SJSA1 (cell line): ENCODE data around the gene ULK1. TPM values are rescaled to one million over a fixed set of nuclear protein-coding genes. Genes with fewer than 3 reads are reported as not detected.
"Not testable (repeated sequence)": the region's sequence is repeated elsewhere in the genome, so short reads cannot be mapped to it uniquely, and the experiment has no call there.

Experiments used
- DNase-seq, 2 experiments: peaks; one replicate each; pipeline ENCODE4 v3.0.0-alpha.2; 2015 to 2020; ENCODE audit warnings: low spot score in 2 of 2, low read depth in 1 of 2
- H3K27ac ChIP-seq: fragments of 250-450 bp; sonication (Bioruptor Pico); 2 replicates; pipeline ENCODE4 v1.5.1; 2020; ENCODE audit warnings: mild to moderate bottlenecking, moderate library complexity
- H3K27me3 ChIP-seq: fragments of 250-450 bp; sonication (Bioruptor Pico); replicated peaks from 2 replicates; pipeline ENCODE4 v1.5.1; 2020; ENCODE audit warnings: mild to moderate bottlenecking, moderate library complexity
- H3K36me3 ChIP-seq: fragments of 250-450 bp; sonication (Bioruptor Pico); 2 replicates; pipeline ENCODE4 v1.5.1; 2020; ENCODE audit warnings: mild to moderate bottlenecking
- H3K4me1 ChIP-seq: fragments of 250-450 bp; sonication (Bioruptor Pico); replicated peaks from 2 replicates; pipeline ENCODE4 v1.6.1; 2021; ENCODE audit warnings: mild to moderate bottlenecking
- H3K4me3 ChIP-seq: fragments of 250-450 bp; sonication (Bioruptor Pico); 2 replicates; pipeline ENCODE4 v1.5.1; 2020; ENCODE audit warnings: mild to moderate bottlenecking
- H3K9me3 ChIP-seq: fragments of 250-450 bp; sonication (Bioruptor Pico); replicated peaks from 2 replicates; pipeline ENCODE4 v1.5.1; 2020; ENCODE audit warnings: mild to moderate bottlenecking
- total RNA-seq: library from RNA; depleted of rRNA; stranded (reverse); fragments of >200 nt; shearing (Covaris generic); gene quantifications from 2 replicates; pipeline ENCODE4 v1.2.3, GENCODE V29; 2014

The ULK1 gene
- total RNA-seq, 1 experiment from 2014 or later, result 2.9 TPM

DNA sequence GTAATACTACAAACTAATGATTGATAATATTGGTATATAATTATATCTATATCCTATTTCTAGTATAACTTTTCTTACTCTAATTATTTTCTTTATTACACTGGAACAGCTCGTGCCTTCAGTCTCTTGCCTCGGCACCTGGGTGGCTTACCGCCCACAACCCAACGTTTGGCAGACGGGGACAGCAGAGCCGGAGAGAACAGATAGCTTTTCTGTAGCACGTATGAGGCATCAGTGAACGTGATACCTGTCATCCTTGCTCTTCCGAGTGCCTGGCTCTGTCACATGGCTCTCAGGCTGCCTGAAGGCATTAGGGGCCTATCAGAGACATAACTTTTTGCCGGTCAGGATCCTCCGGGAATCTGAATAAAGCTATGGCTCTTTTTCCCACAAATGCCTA lies 40.1 kb downstream of the ULK1 start:
- Histone ChIP-seq H3K4me3 (no peak overlapping the region), H3K4me1 (peaks cover 7% of the 10 kb centered on the region), H3K9me3 (no peaks in the 10 kb centered on the region), H3K36me3 (peaks cover 81% of the 10 kb centered on the region), H3K27me3 (no peaks in the 10 kb centered on the region), H3K27ac (no peak overlapping the region)
- no peak for DNase-seq

DNA sequence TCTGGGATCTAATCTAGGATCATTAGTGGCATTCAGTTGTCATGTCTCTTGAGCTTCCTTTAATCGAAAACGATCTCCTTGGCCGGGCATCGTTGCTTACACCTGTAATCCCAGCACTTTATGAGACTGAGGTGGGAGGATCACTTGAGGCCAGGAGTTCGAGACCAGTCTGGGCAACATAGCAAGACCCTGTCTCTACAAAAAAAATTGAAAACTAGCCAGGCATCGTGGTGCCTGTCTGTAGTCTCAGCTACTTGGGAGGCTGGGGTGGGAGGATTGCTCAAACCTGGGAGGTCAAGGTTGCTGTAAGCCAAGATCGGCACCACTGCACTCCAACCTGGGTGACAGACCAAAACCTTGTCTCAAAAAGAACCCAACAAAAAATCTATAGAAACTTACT lies 43.7 kb downstream of the ULK1 start:
- Histone ChIP-seq H3K27ac (no peak overlapping the region), H3K27me3 (no peaks in the 10 kb centered on the region), H3K4me3 (no peak overlapping the region), H3K4me1 (no peaks in the 10 kb centered on the region), H3K9me3 (no peaks in the 10 kb centered on the region), H3K36me3 (peaks cover 77% of the 10 kb centered on the region)
- no peak for DNase-seq

DNA sequence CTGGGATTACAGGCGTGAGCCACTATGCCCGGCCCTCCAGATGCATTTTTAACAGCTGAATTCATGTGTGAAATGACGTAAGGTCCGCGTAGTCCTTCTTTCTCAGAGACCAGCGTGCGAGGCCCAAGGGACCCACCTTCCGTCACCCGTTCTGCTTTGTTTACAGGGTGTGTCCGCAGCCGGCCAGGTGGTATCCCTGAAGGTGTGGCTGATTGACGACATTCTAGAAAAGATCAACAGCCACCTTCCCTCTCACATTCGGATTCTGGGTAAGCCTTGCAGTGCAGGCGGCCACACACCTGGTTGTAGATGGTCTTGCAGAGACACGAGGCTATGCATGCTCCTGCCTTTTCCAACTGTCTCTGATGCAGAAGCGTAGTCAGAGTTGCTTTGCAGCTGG lies 44.6 kb downstream of the ULK1 start:
- Histone ChIP-seq H3K27me3 (no peaks in the 10 kb centered on the region), H3K4me3 (no peak overlapping the region), H3K27ac (no peak overlapping the region), H3K4me1 (no peaks in the 10 kb centered on the region), H3K9me3 (no peaks in the 10 kb centered on the region), H3K36me3 (peaks cover 76% of the 10 kb centered on the region)
- no peak for DNase-seq

DNA sequence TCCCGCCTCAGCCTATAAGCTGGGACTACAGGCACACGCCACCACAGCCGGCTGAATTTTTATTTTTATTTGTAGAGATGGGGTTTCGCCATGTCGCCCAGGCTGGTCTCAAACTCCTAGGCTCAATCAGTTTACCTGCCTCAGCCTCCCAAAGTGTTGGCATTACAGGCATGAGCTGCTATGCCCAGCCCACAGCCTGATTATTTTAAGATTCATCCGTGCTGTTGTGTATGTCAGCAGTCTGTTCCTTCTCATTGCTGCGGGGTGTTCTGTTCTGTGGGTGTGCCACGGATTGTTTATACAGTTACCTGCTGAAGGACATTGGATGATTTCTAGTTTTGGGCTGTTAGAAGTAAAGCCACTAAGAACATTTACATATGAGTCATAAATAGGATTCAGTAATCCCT lies 45.7 kb downstream of the ULK1 start:
- no peaks in the 10 kb centered on the region for H3K27me3 ChIP-seq
- H3K36me3 ChIP-seq, result peaks cover 67% of the 10 kb centered on the region
- DNase-seq, result no peak
- no peak overlapping the region for H3K4me3 ChIP-seq
- H3K4me1 ChIP-seq, result no peaks in the 10 kb centered on the region
- H3K9me3 ChIP-seq, result no peaks in the 10 kb centered on the region
- no peak overlapping the region for H3K27ac ChIP-seq

DNA sequence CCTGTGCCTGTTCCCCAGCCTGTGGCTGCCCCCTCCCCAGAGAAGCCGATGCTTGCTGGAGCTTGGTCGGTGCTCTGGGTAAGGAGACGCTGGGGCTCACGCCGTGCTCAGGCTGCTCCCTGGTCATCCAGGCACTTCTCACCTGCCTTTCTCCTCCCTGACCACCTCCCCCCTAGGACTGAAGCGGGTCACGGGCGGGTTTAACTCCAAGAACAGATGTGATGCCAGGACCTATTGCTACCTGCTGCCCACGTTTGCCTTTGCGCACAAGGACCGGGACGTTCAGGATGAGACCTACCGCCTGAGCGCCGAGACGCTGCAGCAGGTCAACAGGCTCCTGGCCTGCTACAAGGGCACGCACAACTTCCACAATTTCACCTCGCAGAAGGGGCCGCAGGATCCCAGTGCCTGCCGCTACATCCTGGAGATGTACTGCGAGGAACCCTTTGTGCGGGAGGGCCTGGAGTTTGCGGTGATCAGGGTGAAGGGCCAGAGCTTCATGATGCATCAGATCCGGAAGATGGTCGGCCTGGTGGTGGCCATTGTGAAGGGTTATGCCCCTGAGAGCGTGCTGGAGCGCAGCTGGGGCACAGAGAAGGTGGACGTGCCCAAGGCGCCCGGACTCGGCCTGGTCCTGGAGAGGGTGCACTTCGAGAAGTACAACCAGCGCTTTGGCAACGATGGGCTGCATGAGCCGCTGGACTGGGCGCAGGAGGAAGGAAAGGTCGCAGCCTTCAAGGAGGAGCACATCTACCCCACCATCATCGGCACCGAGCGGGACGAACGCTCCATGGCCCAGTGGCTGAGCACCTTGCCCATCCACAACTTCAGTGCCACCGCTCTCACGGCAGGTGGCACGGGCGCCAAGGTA lies 46.9 kb downstream of the ULK1 start:
- no peak for DNase-seq
- peaks cover 57% of the 10 kb centered on the region for H3K36me3 ChIP-seq
- no peak overlapping the region for H3K27ac ChIP-seq
- no peaks in the 10 kb centered on the region for H3K27me3 ChIP-seq
- no peaks in the 10 kb centered on the region for H3K4me1 ChIP-seq
- no peaks in the 10 kb centered on the region for H3K9me3 ChIP-seq
- no peak overlapping the region for H3K4me3 ChIP-seq

DNA sequence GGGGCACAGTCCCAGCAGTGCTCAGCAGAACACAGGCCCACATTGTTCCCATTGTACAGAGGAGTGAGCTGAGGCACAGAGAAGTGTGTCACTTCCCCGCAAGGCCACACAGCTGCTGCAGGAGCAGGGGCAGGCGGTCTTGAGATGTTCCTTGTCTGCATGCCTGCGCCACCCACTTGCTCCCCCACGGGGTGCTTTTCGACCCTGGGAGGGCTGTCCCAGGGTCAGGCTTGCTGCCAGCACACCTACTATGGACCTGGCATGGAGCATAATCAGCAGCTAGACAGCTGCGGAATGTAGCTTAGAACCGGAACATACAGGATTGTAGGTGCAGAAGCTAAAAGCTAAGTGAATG lies 47.5 kb downstream of the ULK1 start:
- Histone ChIP-seq H3K36me3 (peaks cover 51% of the 10 kb centered on the region), H3K27me3 (no peaks in the 10 kb centered on the region), H3K4me1 (no peaks in the 10 kb centered on the region), H3K9me3 (no peaks in the 10 kb centered on the region), H3K4me3 (no peak overlapping the region), H3K27ac (no peak overlapping the region)
- DNase-seq, result no peak

DNA sequence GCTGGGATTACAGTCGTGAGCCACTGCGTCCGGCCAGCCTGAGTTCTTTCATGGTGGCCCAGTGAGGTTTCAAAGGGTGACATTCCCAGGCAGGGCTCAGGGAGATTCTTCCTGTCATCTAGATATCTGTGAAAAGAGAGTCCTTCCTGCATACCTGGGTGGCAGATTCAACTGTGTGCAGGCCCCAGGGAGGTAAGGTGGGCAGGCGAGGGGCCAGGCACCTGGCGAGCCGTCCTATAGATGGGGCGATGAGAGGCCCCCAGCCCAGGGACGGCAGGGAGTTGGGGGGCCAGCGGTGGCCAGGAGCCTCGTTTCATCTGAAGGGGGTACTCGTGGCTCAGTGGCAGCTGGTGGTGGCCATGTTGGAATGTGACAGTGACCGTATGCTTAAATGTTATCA lies 48.2 kb downstream of the ULK1 start:
- no peaks in the 10 kb centered on the region for H3K27me3 ChIP-seq
- DNase-seq, result no peak
- H3K4me3 ChIP-seq, result no peak overlapping the region
- H3K27ac ChIP-seq, result no peak overlapping the region
- H3K4me1 ChIP-seq, result no peaks in the 10 kb centered on the region
- no peaks in the 10 kb centered on the region for H3K9me3 ChIP-seq
- peaks cover 48% of the 10 kb centered on the region for H3K36me3 ChIP-seq

DNA sequence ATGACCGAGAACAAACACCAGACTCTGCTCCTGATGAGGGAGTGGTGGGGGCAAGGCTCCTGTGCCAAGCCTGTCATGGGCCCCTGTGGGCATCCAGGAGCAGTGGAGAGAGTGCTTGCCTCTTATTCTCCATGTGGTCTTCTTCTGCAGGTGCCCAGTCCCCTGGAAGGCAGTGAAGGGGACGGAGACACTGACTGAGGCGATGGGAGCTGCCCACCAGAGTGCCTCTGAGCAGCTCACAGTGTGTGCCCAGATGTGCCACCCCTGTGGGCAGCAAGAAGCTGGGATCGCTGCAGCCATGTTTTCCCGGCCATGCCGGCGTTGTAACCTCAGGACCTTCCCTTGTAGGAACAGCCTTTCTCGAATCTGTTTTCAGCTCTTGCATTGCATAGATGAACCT lies 49.0 kb downstream of the ULK1 start:
- no peaks in the 10 kb centered on the region for H3K4me1 ChIP-seq
- H3K27ac ChIP-seq, result no peak overlapping the region
- H3K27me3 ChIP-seq, result no peaks in the 10 kb centered on the region
- no peak for DNase-seq
- peaks cover 43% of the 10 kb centered on the region for H3K36me3 ChIP-seq
- no peaks in the 10 kb centered on the region for H3K9me3 ChIP-seq
- no peak overlapping the region for H3K4me3 ChIP-seq

DNA sequence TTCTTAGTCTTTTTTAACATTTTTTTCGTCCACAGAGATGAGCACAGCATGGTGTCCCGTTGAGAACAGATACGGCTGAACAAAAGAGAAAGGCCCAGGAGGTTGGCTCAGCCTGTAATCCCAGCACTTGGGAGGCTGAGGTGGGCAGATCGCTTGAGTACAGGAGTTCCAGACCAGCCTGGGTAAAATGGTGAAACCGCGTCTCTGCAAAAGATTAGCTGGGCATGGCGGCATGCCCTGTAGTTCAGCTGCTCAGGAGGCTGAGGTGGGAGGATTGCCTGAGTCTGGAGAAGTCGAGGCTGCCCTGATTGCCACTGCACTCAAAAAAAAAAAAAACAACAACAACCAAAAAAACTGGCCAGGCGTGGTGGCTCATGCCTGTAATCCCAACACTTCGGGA lies 49.5 kb downstream of the ULK1 start:
- Histone ChIP-seq H3K9me3 (no peaks in the 10 kb centered on the region), H3K36me3 (peaks cover 42% of the 10 kb centered on the region), H3K27me3 (no peaks in the 10 kb centered on the region), H3K4me1 (no peaks in the 10 kb centered on the region), H3K27ac (no peak overlapping the region), H3K4me3 (no peak overlapping the region)
- no peak for DNase-seq

DNA sequence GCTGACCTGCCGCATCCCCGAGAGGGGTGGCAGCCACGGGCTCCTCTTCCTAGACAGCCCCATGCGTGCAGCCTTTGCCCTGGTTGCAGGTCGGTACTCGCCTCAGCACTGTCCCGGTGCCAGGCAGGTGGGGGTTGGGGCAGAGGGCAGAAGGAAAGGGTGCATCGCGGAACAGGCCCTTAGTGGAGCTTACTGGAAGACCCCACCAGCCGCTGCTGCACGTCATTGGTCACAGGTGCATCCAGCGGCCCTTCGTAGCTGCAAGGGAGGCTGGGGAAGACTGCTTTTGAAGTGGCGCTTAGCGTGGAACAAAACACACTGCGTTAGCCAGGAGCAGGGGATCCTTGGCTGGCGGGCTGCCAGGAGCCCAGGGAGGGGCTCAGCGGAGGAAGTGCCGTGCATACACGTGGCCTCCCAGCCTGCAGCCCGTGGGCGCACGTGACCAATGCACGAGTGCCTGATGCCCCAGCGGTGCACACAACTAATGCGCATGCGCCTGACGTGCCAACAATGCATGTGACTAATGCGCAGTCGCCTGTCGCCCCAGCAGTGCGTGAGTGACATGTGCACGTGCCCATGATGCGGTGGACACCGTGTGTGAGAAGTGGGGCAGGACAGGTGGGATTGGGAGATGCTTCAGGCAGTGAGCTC lies 50.3 kb downstream of the ULK1 start:
- H3K27me3 ChIP-seq, result no peaks in the 10 kb centered on the region
- H3K4me1 ChIP-seq, result peaks cover 4% of the 10 kb centered on the region
- H3K4me3 ChIP-seq, result no peak overlapping the region
- H3K9me3 ChIP-seq, result no peaks in the 10 kb centered on the region
- no peak overlapping the region for H3K27ac ChIP-seq
- DNase-seq, result no peak
- H3K36me3 ChIP-seq, result peaks cover 34% of the 10 kb centered on the region

DNA sequence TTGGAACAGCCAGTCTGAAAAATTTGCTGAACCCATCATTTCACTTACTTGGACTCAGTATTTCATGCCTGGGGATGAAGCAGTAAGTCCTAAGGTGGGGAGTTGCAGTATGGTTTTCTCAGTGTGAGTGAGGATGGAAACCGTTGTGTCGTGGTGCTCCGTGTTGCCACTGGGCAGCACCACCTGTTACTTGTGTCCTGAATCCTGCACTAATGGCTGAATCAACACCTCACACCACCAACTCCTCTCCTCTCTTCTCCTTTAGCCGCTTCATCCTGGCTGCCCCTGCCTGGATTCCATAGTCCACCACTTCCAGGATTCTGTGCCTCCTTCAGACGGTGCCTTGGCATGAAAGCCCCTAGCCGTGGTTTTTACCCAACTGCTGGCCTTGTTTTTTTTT lies 52.3 kb downstream of the ULK1 start:
- DNase-seq, result no peak
- Histone ChIP-seq H3K27ac (no peak overlapping the region), H3K4me3 (no peak overlapping the region), H3K27me3 (no peaks in the 10 kb centered on the region), H3K9me3 (peaks cover 4% of the 10 kb centered on the region), H3K36me3 (peaks cover 28% of the 10 kb centered on the region), H3K4me1 (peaks cover 9% of the 10 kb centered on the region)

DNA sequence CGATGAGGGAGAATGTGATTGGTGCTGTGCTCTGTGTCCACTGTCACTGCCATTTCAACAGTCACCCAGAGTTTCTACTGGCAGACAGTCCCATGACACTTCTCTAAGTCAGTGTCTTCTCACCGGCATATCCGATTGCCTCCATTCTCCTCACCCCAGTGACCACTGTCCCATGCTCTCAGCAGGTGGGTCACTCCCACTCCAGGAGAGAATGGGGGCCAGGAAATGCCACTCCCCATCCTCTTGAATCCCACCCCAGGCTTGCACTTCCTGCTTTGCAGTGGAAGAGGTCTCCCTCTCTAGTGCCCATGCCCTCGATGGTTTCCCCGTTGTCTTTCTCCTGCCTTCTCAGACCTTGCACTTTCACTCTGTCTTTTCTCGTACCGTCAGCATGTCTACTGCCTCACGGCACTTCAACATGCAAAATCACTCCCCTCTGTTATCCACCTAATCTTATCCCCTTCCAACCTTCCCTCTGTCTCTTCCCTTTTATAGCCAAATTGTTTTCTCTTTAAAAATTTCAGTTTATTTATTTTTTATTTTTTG lies 53.1 kb downstream of the ULK1 start:
- Histone ChIP-seq H3K27me3 (no peaks in the 10 kb centered on the region), H3K9me3 (peaks cover 4% of the 10 kb centered on the region), H3K4me1 (peaks cover 9% of the 10 kb centered on the region), H3K27ac (no peak overlapping the region), H3K4me3 (no peak overlapping the region), H3K36me3 (peaks cover 24% of the 10 kb centered on the region)
- no peak for DNase-seq

DNA sequence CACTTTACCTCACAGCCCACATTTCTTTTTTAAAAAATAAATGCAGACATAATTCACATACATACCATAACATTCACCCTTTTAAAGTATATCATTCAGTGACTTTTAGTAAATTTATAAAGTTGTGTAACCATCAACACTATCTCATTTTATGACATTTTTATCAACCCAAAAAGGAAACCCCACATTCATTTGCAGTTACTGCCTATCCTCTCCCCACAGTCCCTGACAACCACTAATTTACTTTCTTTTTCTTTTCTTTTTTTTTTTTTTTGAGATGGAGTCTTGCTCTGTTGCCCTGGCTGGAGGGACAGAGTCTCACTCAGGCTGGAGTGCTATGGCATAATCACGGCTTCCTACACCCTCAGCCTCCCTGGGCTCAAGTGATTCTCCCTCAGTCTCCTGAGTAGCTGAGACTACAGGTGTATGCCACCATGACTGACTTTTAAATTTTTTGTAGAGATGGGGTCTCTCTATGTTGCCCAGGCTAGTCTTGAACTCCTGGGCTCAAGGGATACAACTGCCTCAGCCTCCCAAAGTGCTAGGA lies 53.8 kb downstream of the ULK1 start:
- DNase-seq, result no peak
- Histone ChIP-seq H3K4me1 (peaks cover 9% of the 10 kb centered on the region), H3K4me3 (no peak overlapping the region), H3K27ac (no peak overlapping the region), H3K27me3 (no peaks in the 10 kb centered on the region), H3K36me3 (peaks cover 19% of the 10 kb centered on the region), H3K9me3 (peaks cover 4% of the 10 kb centered on the region)

DNA sequence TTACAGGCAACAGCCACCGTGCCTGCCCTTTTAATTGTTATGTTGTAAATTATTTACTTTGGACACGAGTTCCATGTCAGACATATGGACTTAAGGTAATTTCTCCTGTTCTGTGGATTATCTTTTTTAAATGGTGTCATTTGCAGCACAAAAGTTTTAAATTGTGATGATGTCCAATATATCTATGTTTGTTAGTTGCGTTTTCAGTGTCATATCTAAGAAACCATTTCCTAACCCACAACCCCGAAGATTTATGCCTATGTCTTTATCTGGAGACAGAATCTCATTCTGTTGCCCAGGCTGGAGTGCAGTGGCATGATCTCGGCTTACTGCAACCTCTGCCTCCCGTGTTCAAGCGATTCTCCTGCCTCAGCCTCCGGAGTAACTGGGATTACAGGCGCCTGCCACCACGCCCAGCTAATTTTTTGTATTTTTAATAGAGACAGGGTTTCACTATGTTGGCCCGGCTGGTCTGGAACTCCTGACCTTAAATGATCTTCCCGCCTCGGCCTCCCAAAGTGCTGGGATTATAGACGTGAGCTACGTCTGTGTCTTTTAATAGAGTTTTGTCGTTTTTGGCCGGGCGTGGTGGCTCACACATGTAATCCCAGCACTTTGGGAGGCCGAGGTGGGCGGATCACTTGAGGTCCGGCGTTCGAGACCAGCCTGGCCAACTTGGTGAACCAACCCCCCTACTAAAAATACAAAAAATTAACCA lies 54.5 kb downstream of the ULK1 start:
- Histone ChIP-seq H3K36me3 (peaks cover 13% of the 10 kb centered on the region), H3K4me3 (peak overlapping the region; percentile 100)
- not testable (repeated sequence) for H3K4me1 ChIP-seq, H3K27me3 ChIP-seq, DNase-seq, H3K9me3 ChIP-seq, H3K27ac ChIP-seq
